K562 (cell line): Measurements from ENCODE around the gene TAF5L. TPM values are rescaled to one million over a fixed set of nuclear protein-coding genes. Genes with fewer than 3 reads are reported as not detected.

ENCODE experiments used
- ATAC-seq: fragments of 200-7000 bp; cut with Tn5 transposase; 3 replicates; pipeline ENCODE4 v1.9.1; 2020; ENCODE audit warnings: moderate library complexity
- BruUV-seq: library from RNA; stranded (reverse); fragments of 400-500 nt; replicated peaks from 2 replicates; lab custom pipeline; 2021; lab: Mats Ljungman, UMichigan
- CTCF ChIA-PET: fragments of 300-600 bp; formaldehyde crosslinking; extraction: SDS; loops from one replicate; lab custom pipeline; 2021; ENCODE audit warnings: low intra/inter-chr PET ratio; lab: Yijun Ruan, JAX
- POLR2A ChIA-PET: fragments of 300-600, 350-650 bp; sonication (Branson Sonifier 250); formaldehyde crosslinking; extraction: SDS; loops from one replicate; lab custom pipeline; 2021; ENCODE audit warnings: antibody characterized with exemption, inconsistent platforms; lab: Yijun Ruan, JAX
- DNase-seq, 4 experiments: peaks; one replicate each; pipeline versions ENCODE4 v3.0.0 to v3.0.0-alpha.2; 2011 to 2018; ENCODE audit warnings: low spot score in 3 of 4, mixed read lengths in 3 of 4; ENCODE audit errors: extremely low read depth in 1 of 4
- FAIRE-seq: peaks from 2 replicates; lab custom pipeline; 2011; peaks lifted over from hg19 to GRCh38; lab: Jason Lieb, UNC
- H2AFZ ChIP-seq: 2 replicates; pipeline ENCODE4 v1.6.0; 2011; ENCODE audit warnings: low read depth, low read length, control low read depth, inconsistent platforms
- H3K27ac ChIP-seq: fragments of 200-600 bp; 3 replicates; pipeline ENCODE4 v1.8.0; 2011; ENCODE audit warnings: low read depth, mild to moderate bottlenecking, control low read depth, inconsistent platforms, low read length, moderate library complexity, mixed read lengths; ENCODE audit errors: extremely low read depth
- H3K27me3 ChIP-seq, 2 experiments: fragments of 300-600 bp in 1 of 2; 2 replicates in 1 of 2; 3 replicates in 1 of 2; pipeline versions ENCODE4 v1.6.0 to v1.8.0; 2011; ENCODE audit warnings: inconsistent platforms in 2 of 2, low read length in 2 of 2, mild to moderate bottlenecking in 1 of 2, mixed read lengths in 1 of 2, moderate library complexity in 1 of 2; ENCODE audit not compliant: control insufficient read depth in 2 of 2, insufficient read depth in 2 of 2
- H3K36me3 ChIP-seq: fragments of 300-600 bp; 3 replicates; pipeline ENCODE4 v1.8.0; 2011; ENCODE audit warnings: mild to moderate bottlenecking, low read length, inconsistent platforms; ENCODE audit not compliant: control insufficient read depth, insufficient read depth
- H3K4me1 ChIP-seq, 2 experiments: fragments of 200-600 bp in 1 of 2; replicated peaks in 1 of 2; 2 replicates in 1 of 2; 3 replicates in 1 of 2; pipeline versions ENCODE4 v1.5.1 to v1.8.0; 2011; ENCODE audit warnings: inconsistent platforms in 2 of 2, low read length in 2 of 2, mild to moderate bottlenecking in 1 of 2, mixed read lengths in 1 of 2, moderate library complexity in 1 of 2; ENCODE audit not compliant: control insufficient read depth in 2 of 2, insufficient read depth in 2 of 2
- H3K4me2 ChIP-seq: 2 replicates; pipeline ENCODE4 v1.6.1; 2011; ENCODE audit warnings: low read length, control low read depth, inconsistent platforms, mixed read lengths; ENCODE audit not compliant: insufficient read depth
- H3K4me3 ChIP-seq: fragments of 200-600 bp; sonication (generic), shearing (Covaris generic); 2 replicates; pipeline ENCODE4 v1.5.1; 2016; ENCODE audit warnings: control low read depth, inconsistent platforms
- H3K79me2 ChIP-seq: fragments of 200-600 bp; 3 replicates; pipeline ENCODE4 v1.8.0; 2011; ENCODE audit warnings: low read length, inconsistent platforms; ENCODE audit not compliant: control insufficient read depth, insufficient read depth
- H3K9ac ChIP-seq, 2 experiments: 2 replicates each; pipeline versions ENCODE4 v1.6.0 to v1.6.1; 2011; ENCODE audit warnings: low read depth in 2 of 2, low read length in 2 of 2, control low read depth in 1 of 2, inconsistent platforms in 1 of 2, mild to moderate bottlenecking in 1 of 2, mixed read lengths in 1 of 2; ENCODE audit not compliant: insufficient read depth in 1 of 2
- H3K9me1 ChIP-seq: one replicate; pipeline ENCODE4 v1.6.0; 2011; ENCODE audit warnings: inconsistent platforms, mild to moderate bottlenecking, low read length, moderate library complexity; ENCODE audit not compliant: control insufficient read depth, insufficient read depth
- H3K9me3 ChIP-seq: replicated peaks from 2 replicates; pipeline ENCODE4 v1.5.1; 2011; ENCODE audit warnings: low read depth, low read length, inconsistent platforms; ENCODE audit not compliant: control insufficient read depth, insufficient read depth
- H4K20me1 ChIP-seq: replicated peaks from 2 replicates; pipeline ENCODE4 v1.6.1; 2011; ENCODE audit warnings: low read length, inconsistent platforms, mixed read lengths; ENCODE audit not compliant: control insufficient read depth, insufficient read depth
- BHLHE40 ChIP-seq: IDR thresholded peaks from 2 replicates; pipeline ENCODE4 v1.6.1; 2011; ENCODE audit warnings: low read length, improper control_type of control experiment
- CBX1 ChIP-seq: sonication (generic); IDR thresholded peaks from 2 replicates; pipeline ENCODE4 v1.6.1; 2016; ENCODE audit warnings: antibody characterized with exemption, low read depth, mild to moderate bottlenecking
- EGR1 ChIP-seq: fragments of 450-650 bp; conservative IDR thresholded peaks from 2 replicates; pipeline ENCODE4 v1.6.1; 2017; ENCODE audit warnings: mild to moderate bottlenecking
- GMEB1 ChIP-seq: fragments of 250-450 bp; sonication (Bioruptor Pico); IDR thresholded peaks from 2 replicates; pipeline ENCODE4 v1.4.0; 2020; ENCODE audit warnings: mild to moderate bottlenecking
- POLR2AphosphoS2 ChIP-seq: IDR thresholded peaks from 2 replicates; pipeline ENCODE4 v1.6.1; 2012; ENCODE audit warnings: low read length, improper control_type of control experiment
- in situ Hi-C: fragments of 300-500 bp; cut with MboI; formaldehyde crosslinking; loops from 4 replicates; pipeline ENCODE4 v1.15.0; 2018; ENCODE audit warnings: inconsistent platforms, mixed read lengths
- intact Hi-C: fragments of 100-400 bp; cut with micrococcal nuclease; formaldehyde crosslinking; loops from 2 replicates; pipeline ENCODE4 v1.14.2; 2022
- polyA plus RNA-seq, 8 experiments: library from polyadenylated mRNA; depleted of rRNA in 4 of 8; stranded (reverse) in 5 of 8; unstranded in 3 of 8; fragments of >200 nt; fragmentation: Nextera tagmentation in 2 of 8; fragmentation: Illumina TruSeq in 1 of 8; extraction: Ambion mirVana in 2 of 8; extraction: Trizol in 1 of 8; gene quantifications; 2 replicates each; pipeline versions ENCODE4 v1.2.1 to v1.2.3, GENCODE V29; 2011 to 2014; ENCODE audit warnings: inconsistent platforms in 1 of 8, missing spikeins in 1 of 8
- total RNA-seq, 7 experiments: library from RNA; depleted of rRNA in 6 of 7; stranded (reverse); fragments of >200 nt in 6 of 7; fragmentation: Illumina TruSeq in 2 of 7; extraction: Trizol in 2 of 7; gene quantifications; 2 replicates each; pipeline versions ENCODE4 v1.2.1 to v1.2.3, GENCODE V29; 2011 to 2021; ENCODE audit warnings: low replicate concordance in 1 of 7
- TF ChIP-seq, protein P1 (sequence below): fragments of 200-800 bp; sonication (Bioruptor generic); IDR thresholded peaks from 2 replicates; pipeline ENCODE4 v1.6.1; 2017; ENCODE audit warnings: missing genetic modification characterization, missing compliant biosample characterization

The TAF5L gene
- total and polyA plus RNA-seq, 9 of the 15 experiments (the other 6 are each of a cell fraction or from before 2014, with no cell fraction given), result 2.2 to 34.2 (median 23.3) TPM

DNA sequence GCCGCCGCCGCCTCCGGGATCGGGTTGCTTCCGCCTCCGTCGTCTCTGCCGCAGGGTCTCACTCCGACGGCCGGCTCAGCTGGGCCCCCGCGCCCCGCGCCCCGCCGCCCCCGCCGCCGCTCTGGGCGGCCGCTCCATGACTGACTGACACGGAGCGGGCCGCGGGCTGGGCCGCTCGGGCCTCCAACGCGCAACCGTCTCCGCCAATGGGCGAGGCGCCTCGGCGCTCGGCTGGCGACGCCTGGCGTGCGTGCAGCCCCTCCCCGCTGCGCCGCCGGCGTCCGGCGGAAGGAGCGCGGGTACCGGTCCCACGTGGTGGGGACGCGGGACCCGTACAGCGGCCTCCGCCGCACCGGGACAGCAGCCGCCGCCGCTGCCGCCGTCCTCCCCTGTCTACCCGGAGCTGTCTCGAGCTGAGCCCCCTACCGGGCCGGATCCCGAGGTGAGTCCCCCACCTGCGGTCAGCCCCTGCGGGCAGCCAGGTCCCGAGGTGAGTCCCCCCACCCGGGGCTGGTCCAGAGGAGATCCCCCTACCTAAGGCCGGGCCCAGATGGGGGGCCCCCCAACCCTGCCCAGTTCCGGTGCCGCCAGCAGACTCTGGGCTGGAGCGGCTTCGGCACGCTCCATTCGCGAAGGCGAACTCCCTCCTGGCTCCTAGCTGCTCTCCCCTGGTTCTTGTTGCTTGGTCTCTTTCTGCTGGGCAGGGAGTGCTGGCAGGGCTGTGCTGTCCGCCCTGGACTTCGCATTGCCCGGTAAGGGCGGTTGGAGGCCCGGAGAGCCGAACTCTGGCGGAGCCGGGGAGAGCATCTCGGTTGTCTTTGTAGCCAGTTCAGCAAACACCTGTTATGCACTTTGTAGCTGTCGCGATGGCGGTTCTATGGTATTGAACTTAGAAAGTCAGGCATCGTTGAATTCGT, at the start of gene TAF5L, which contains the start of gene URB2 (continued):
- TF ChIP-seq GMEB1 (CRISPR knock-in tag), result peak; percentile 99
- TF ChIP-seq POLR2AphosphoS2, result no peak
- TF ChIP-seq, protein P1, sequence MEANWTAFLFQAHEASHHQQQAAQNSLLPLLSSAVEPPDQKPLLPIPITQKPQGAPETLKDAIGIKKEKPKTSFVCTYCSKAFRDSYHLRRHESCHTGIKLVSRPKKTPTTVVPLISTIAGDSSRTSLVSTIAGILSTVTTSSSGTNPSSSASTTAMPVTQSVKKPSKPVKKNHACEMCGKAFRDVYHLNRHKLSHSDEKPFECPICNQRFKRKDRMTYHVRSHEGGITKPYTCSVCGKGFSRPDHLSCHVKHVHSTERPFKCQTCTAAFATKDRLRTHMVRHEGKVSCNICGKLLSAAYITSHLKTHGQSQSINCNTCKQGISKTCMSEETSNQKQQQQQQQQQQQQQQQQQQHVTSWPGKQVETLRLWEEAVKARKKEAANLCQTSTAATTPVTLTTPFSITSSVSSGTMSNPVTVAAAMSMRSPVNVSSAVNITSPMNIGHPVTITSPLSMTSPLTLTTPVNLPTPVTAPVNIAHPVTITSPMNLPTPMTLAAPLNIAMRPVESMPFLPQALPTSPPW, result peak; percentile 96
- TF ChIP-seq BHLHE40, result peak; percentile 73

DNA sequence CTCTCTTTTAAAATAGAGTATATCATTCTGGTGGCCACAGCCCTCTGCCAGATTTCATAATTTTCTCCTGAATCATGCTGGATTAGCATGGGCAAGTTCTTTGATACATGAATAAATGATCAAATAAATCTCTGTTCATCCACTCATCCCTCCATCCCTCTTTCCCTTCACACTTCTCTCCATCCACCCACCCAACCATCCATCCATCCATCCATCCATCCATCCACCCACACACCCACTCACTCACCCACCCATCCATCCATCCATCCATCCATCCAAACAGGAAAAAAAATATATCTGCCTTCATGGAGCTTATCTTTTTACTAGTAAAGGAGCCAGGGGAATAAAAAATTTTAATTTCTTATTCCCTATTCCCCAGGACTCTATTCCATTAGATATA, 49.5 kb upstream of the TAF5L start:
- no peaks in the 10 kb centered on the region for H3K9me1 ChIP-seq
- DNase-seq, result peak in 1 of 4 experiments; percentile 1
- no peaks in the 10 kb centered on the region for H3K36me3 ChIP-seq
- H3K9me3 ChIP-seq, result no peaks in the 10 kb centered on the region
- TF ChIP-seq CBX1 (no peak), EGR1 (0 out of 2 replicates have a peak, but pooled peaks have one; percentile 21)
- H3K79me2 ChIP-seq, result no peaks in the 10 kb centered on the region
- no peak for ATAC-seq
- no peaks in the 10 kb centered on the region for H3K27me3 ChIP-seq
- ChIA-PET POLR2A (no interaction called here), CTCF (interaction anchor here (0.5 kb wide), 1 partner anchor 132 kb away, joined by 3 read pairs; no protein-coding TSS in a partner anchor)
- FAIRE-seq, result no peak
- H2AFZ ChIP-seq, result no peak overlapping the region
- intact Hi-C loops, result no loop called here
- no peak overlapping the region for H3K4me3 ChIP-seq
- no peaks in the 10 kb centered on the region for H4K20me1 ChIP-seq
- no peaks in the 10 kb centered on the region for H3K4me1 ChIP-seq
- no peak overlapping the region for H3K27ac ChIP-seq
- BruUV-seq, result no TSS peak
- no peak overlapping the region for H3K4me2 ChIP-seq
- no peak overlapping the region for H3K9ac ChIP-seq
- in situ Hi-C loops, result no loop called here
